ENCODE results near the gene EPHB2.

- no peak for TF ChIP-seq CTCF (IDR thresholded peaks at IDR 0.05)
- no peak for TF ChIP-seq POLR2A (IDR thresholded peaks at IDR 0.05)
Observed at GRCh38 chr1:22860883-22861385, 150.3 kb downstream of the EPHB2 start.
